ENCODE measurements around the gene ATXN10. TPM values are rescaled to one million over a fixed set of nuclear protein-coding genes. Genes with fewer than 3 reads are reported as not detected.

ATXN10 gene
- total RNA-seq, 4 donors from 2014 or later: 79.0 to 152 (median 88.3) TPM

DNA sequence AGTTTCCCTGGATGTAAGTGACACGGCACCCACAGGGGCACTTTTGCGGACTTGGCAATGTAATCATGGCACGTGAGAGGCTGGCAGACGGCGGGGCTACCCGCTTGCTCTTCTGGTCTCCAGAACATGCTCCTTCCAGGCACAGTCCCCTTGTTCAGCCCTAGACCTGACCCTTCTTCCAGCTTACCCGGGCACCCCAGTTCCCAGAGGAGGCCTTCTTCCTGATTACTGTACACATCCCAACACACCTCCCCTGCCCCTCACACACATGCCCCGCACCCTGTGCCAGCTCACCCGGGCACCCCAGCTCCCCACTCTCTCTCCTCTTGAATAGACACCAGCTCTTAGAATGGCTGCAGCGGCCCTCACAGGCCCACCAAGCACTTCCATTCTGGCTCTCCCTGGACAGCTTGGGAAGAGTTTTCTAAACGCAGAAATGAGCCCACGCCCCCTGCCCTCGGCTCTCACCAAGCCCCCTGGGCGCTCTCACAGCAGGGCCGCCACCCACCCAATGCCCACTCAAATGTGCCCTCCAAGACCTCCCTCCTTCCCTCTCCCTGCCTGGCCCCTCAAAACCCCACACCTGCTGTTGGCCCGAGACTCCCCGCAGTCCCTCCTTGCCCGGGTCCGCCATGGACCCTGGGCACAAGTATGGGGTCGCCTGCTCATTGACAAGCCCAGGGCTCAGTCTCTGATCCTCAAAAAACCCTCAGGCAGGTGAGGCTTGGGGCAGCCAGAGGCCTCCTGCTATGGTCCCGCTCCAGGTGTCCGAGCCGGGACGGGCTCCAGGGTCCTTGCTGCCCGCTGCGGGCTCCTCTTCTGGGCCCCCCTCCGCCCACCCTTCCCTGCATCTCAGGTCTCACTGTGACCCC is 216.8 kb downstream of the ATXN10 start:
- 86 to 92% methylated on average over 17 of the region's 27 CpGs for WGBS, 2 donors
- Histone ChIP-seq H3K27me3 (peaks cover 0 to 78% (median 0%) of the 10 kb centered on the region in 4 donors), H3K4me1 (peaks cover 13 to 58% (median 14%) of the 10 kb centered on the region in 3 donors), H3K4me3 (no peak overlapping the region), H3K9me3 (no peaks in the 10 kb centered on the region), H3K36me3 (no peaks in the 10 kb centered on the region), H3K27ac (peak overlapping the region in 2 of 4 donors; percentile 5 to 26)
- no peak for DNase-seq
- intact Hi-C loops (cut with DNase I): no loop called here
- TF ChIP-seq, protein P1, sequence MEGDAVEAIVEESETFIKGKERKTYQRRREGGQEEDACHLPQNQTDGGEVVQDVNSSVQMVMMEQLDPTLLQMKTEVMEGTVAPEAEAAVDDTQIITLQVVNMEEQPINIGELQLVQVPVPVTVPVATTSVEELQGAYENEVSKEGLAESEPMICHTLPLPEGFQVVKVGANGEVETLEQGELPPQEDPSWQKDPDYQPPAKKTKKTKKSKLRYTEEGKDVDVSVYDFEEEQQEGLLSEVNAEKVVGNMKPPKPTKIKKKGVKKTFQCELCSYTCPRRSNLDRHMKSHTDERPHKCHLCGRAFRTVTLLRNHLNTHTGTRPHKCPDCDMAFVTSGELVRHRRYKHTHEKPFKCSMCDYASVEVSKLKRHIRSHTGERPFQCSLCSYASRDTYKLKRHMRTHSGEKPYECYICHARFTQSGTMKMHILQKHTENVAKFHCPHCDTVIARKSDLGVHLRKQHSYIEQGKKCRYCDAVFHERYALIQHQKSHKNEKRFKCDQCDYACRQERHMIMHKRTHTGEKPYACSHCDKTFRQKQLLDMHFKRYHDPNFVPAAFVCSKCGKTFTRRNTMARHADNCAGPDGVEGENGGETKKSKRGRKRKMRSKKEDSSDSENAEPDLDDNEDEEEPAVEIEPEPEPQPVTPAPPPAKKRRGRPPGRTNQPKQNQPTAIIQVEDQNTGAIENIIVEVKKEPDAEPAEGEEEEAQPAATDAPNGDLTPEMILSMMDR (IDR thresholded peaks at IDR 0.05): no peak
- TF ChIP-seq POLR2A (IDR thresholded peaks at IDR 0.05): no peak

DNA sequence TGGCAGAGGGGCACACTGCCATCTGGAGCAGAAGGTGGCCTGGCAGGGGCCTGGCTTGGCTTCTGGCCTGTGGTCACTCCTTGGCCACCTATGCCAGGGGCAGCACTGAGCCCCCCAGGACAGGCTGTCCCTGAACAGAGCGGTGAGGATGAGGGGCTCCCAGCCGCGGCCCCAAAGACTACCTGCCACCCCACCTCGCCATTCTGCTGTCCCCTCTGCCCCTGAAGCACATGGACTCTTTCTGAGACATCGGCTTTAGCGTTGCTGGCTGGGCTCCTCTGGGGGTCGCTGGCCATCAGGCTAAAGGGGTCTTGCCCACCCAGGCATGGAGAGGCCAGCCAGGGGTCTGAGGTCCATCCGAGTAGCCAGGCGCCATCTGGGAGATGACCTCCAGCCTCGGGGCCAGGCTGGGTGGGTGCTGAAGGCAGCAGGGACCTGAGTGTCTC is 217.5 kb downstream of the ATXN10 start:
- Histone ChIP-seq H3K4me1 (peaks cover 13 to 58% (median 14%) of the 10 kb centered on the region in 3 donors), H3K27ac (no peak overlapping the region), H3K36me3 (no peaks in the 10 kb centered on the region), H3K4me3 (no peak overlapping the region), H3K27me3 (peaks cover 0 to 73% (median 0%) of the 10 kb centered on the region in 4 donors), H3K9me3 (no peaks in the 10 kb centered on the region)
- WGBS, 2 donors: 93% methylated on average over 3 of the region's 10 CpGs; no CpG with 5 or more reads in 1 of the 2 donors
- TF ChIP-seq, protein P1 (IDR thresholded peaks at IDR 0.05): no peak
- TF ChIP-seq POLR2A (IDR thresholded peaks at IDR 0.05): no peak
- intact Hi-C loops (cut with DNase I): no loop called here
- DNase-seq: no peak

DNA sequence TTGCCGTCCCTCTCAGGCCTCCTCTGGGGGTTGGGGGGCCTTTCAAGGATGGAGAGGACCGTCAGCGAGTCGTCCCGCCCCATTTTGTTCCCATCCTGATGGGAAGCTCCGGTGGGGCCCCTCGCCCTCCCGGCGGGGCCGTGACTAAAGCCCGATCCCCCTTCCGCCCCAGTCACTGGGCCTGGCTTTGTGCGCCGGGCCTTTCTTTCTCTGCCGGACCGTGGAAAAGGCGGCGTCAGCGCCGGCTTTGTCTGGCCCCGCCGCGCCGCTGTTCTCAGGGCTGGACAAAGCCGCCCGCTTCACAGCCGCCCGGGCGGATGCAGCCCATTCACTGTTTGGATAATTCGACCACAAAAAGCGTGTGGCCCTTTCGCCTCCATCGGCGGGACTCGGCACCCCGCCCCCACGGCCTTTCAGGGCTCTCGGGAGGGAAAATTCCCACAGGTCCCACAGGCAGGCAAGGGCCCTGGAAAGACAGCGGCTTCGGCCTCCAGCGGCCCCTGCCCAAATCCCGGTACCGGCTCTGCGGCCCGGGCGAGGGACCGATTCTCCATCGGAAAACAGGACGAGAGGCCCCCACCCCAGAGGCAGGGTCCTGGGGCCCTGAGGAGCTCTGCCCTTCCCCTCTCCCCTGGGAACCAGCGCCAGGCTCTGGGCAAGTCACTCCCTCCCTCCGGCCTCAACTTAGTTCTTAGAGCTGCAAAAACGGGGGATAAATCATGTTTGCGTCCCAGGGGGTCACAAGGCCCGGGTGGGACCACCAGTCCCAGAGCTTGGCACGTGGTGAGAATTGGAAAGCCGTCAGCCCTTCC is 218.1 kb downstream of the ATXN10 start:
- H3K36me3 ChIP-seq: no peaks in the 10 kb centered on the region
- H3K27ac ChIP-seq: no peak overlapping the region
- no peaks in the 10 kb centered on the region for H3K9me3 ChIP-seq
- H3K27me3 ChIP-seq: peaks cover 0 to 66% (median 0%) of the 10 kb centered on the region in 4 donors
- H3K4me1 ChIP-seq: peaks cover 13 to 58% (median 14%) of the 10 kb centered on the region in 3 donors
- intact Hi-C loops (cut with DNase I): no loop called here
- TF ChIP-seq POLR2A (IDR thresholded peaks at IDR 0.05): no peak
- TF ChIP-seq, protein P1 (IDR thresholded peaks at IDR 0.05): no peak
- no peak for DNase-seq
- peak overlapping the region in 1 of 4 donors; percentile 41 for H3K4me3 ChIP-seq
- 47% methylated on average over 23 of the region's 56 CpGs; no CpG with 5 or more reads in 1 of the 2 donors for WGBS, 2 donors

DNA sequence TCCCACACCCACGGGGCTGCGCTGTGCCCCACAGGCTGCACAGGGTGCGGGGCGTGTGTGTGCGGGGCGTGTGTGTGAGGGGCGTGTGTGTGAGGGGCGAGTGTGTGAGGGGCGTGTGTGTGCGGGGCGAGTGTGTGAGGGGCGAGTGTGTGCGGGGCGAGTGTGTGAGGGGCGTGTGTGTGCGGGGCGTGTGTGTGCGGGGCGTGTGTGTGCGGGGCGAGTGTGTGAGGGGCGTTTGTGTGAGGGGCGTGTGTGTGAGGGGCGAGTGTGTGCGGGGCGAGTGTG is 218.7 kb downstream of the ATXN10 start:
- intact Hi-C loops (cut with DNase I): no loop called here
- Histone ChIP-seq H3K9me3 (no peaks in the 10 kb centered on the region), H3K27ac (no peak overlapping the region), H3K4me1 (peaks cover 13 to 59% (median 14%) of the 10 kb centered on the region in 3 donors), H3K4me3 (no peak overlapping the region), H3K27me3 (peaks cover 0 to 61% (median 0%) of the 10 kb centered on the region in 4 donors), H3K36me3 (no peaks in the 10 kb centered on the region)
- TF ChIP-seq, protein P1 (IDR thresholded peaks at IDR 0.05): no peak
- DNase-seq: no peak
- 75% methylated on average over 6 of the region's 26 CpGs; no CpG with 5 or more reads in 1 of the 2 donors for WGBS, 2 donors

DNA sequence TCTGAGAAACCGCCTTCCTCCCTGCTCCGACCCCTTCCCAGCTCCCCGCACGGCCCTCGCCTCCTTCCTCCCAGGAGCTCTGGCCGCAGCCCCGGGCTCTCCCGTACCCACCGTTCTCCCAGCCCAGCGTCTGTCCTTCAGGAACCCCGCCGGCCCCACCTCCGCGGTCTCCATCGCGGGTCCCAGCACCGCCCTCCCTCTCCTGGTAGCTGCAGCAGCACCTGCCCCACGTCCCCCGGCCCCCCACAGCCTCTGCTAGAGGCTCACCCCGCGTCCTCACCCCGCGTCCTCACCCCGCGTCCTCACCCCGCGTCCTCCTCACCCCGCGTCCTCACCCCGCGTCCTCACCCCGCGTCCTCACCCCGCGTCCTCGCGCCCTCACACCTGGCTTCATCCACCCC is 219.4 kb downstream of the ATXN10 start:
- H3K27ac ChIP-seq: peak overlapping the region in 1 of 4 donors; percentile 27
- no peak overlapping the region for H3K4me3 ChIP-seq
- H3K27me3 ChIP-seq: peaks cover 0 to 54% (median 0%) of the 10 kb centered on the region in 4 donors
- no peaks in the 10 kb centered on the region for H3K36me3 ChIP-seq
- WGBS, 2 donors: 80 to 87% methylated on average over 31 to 34 of the region's 37 CpGs
- no peak for DNase-seq
- no peaks in the 10 kb centered on the region for H3K9me3 ChIP-seq
- H3K4me1 ChIP-seq: peaks cover 18 to 66% (median 19%) of the 10 kb centered on the region in 3 donors
- intact Hi-C loops (cut with DNase I): no loop called here
- TF ChIP-seq, protein P1 (IDR thresholded peaks at IDR 0.05): no peak
- TF ChIP-seq POLR2A (IDR thresholded peaks at IDR 0.05): no peak

Data from esophagus squamous epithelium (tissue), 5 donors.